ENCODE data around the gene RBMY1F.
"Not testable (repeated sequence)": the region's sequence is repeated elsewhere in the genome, so short reads cannot be mapped to it uniquely, and the experiment has no call there.

Gene RBMY1F

DNA sequence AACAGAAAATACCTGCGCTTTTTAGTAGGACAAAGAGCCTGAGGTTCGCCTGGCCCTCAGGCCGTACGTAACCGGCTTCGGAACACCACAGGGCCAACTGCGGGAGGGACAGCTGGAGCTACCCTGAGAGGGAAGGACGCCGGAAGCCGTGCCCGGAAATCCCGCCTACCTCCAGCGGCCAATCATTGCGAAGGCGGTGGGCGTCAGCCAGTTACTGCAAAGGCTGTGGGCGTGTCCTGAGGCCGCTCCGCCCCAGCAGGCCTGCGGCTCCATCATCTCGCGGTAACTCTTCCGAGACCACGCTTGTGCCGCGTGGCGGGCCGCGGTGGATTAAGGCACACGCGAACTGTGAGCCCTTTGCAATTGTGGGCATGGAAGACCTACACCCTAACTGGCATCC, at the start of gene RBMY1F:
Gene RBMY1F, minus strand, starts transcription at position 101 of the 400 bp plus-strand sequence. CDS start 1,954 bp downstream, outside the sequence.
- DNase-seq, result not testable (repeated sequence)

DNA sequence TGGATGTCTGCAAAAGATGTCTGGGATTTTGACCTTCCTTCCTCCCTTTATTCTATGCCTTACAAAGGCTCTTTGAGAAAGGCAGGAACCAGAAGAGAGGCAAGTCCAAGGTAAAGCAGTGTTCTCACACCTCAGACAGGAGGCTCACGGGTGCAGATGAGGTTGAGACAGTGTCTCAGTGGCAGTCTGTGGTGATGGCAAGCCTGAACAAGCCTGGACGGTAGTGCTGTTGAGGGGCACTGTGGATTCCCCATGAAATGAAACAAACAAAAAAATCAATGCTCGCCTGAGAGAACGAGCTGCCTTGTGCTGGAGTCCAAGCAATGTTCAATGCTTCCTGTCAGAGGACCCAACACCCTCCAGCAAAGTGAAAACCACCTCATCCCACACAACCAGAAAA, 31.6 kb downstream of the RBMY1F start:
- not testable (repeated sequence) for DNase-seq

DNA sequence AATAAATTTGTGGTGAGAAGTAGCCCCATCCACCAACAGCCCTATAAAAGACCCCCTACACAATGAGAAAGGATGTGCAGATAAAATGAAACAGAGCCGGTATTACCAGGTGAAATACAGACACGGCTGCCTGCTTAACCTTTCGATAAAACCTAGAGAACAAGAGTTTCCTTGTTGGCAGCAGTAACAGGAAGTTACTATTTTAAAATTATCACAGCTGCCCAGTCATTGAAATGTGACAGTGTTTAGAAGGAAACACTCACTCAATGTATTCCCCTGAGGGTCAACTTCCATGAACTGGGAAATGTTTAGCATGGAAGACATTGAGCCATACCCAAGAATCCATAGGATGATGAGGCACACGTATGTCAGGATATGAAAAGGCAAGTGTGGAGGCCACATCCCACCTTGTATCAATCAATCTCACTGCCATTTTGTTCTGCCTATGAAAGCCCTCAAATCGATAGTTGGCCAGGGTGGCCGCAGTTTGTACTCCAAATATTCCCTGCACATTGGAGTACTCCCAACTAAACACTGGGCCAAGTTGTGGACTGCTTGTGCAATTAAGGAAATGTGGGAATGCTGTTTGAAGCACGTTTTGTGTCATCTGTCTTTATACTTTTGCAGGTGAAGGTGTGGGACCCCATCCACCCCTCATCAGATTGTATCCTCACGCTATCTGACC, 41.6 kb downstream of the RBMY1F start:
- DNase-seq, result not testable (repeated sequence)

DNA sequence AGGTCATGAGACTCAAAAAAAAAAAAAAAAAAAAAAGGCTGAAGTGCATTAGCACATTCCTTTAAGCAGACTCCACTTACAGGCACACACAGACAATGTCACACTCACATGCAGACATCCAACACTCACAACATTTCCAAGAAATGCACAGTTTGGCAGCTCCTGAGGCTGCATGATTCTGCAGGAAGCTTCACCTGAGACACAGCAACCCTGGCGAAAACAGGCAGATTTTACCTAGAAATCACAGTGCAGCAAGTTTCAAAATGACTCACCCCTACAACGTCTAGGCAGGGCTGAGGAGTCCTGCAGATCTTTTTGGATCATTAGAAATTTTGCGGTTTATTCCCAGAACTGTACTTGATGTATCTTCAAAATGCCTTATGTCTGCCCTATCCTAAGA, 48.0 kb downstream of the RBMY1F start:
- not testable (repeated sequence) for DNase-seq

DNA sequence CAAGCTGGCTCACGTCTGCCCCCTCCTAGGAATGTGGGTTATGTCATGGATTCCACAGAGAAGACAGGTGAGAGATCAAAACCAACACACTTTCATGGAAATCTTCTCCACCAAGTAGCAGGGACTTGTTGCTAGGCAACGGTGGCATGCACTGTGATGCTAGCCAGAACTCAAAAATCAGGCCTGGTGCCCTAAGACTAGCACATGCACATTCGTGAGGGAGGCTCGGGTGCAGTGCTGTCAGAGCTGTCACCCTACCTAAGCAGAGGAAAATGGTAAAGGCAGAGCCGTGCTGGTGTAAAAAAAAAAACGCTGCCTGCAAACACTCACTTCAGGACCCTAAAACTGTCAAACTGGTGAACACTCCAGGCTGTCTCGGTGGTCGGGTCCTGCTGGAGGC, 52.2 kb downstream of the RBMY1F start:
- not testable (repeated sequence) for DNase-seq

Measured in bone marrow (tissue), 2 donors.